Astrocyte (in vitro differentiated cells and primary cell): Measurements from ENCODE around the gene ARHGAP28. TPM values are rescaled to one million over a fixed set of nuclear protein-coding genes. Genes with fewer than 3 reads are reported as not detected.

Experiments
- DNase-seq: peaks from one replicate; pipeline ENCODE4 v3.0.0-alpha.2; 2010; ENCODE audit warnings: low read depth
- FAIRE-seq: peaks from 2 replicates; lab custom pipeline; 2011; peaks lifted over from hg19 to GRCh38; lab: Jason Lieb, UNC
- H2AFZ ChIP-seq: 2 replicates; pipeline ENCODE4 v1.6.0; 2012; ENCODE audit warnings: low read depth, low read length, inconsistent platforms
- H3K27ac ChIP-seq: 2 replicates; pipeline ENCODE4 v1.5.1; 2011; ENCODE audit warnings: low read depth, low read length, inconsistent platforms
- H3K27me3 ChIP-seq: 2 replicates; pipeline ENCODE4 v1.6.0; 2011; ENCODE audit warnings: low read length, inconsistent platforms; ENCODE audit not compliant: insufficient read depth
- H3K36me3 ChIP-seq: 2 replicates; pipeline ENCODE4 v1.5.1; 2011; ENCODE audit warnings: low read length, inconsistent platforms; ENCODE audit not compliant: insufficient read depth
- H3K4me1 ChIP-seq: 2 replicates; pipeline ENCODE4 v1.5.1; 2011; ENCODE audit warnings: low read length, inconsistent platforms; ENCODE audit not compliant: insufficient read depth
- H3K4me2 ChIP-seq: 2 replicates; pipeline ENCODE4 v1.6.0; 2012; ENCODE audit warnings: low read length, inconsistent platforms
- H3K4me3 ChIP-seq: 2 replicates; pipeline ENCODE4 v1.5.1; 2011; ENCODE audit warnings: low read depth, mild to moderate bottlenecking, low read length, inconsistent platforms; ENCODE audit not compliant: insufficient read depth
- H3K79me2 ChIP-seq: 2 replicates; pipeline ENCODE4 v1.6.0; 2012; ENCODE audit warnings: mild to moderate bottlenecking, low read length, inconsistent platforms; ENCODE audit not compliant: insufficient read depth
- H3K9ac ChIP-seq: 2 replicates; pipeline ENCODE4 v1.6.0; 2012; ENCODE audit warnings: mild to moderate bottlenecking, low read length, inconsistent platforms
- H3K9me3 ChIP-seq: 2 replicates; pipeline ENCODE4 v1.5.1; 2012; ENCODE audit warnings: low read depth, mild to moderate bottlenecking, low read length, inconsistent platforms; ENCODE audit not compliant: insufficient read depth
- H4K20me1 ChIP-seq: 2 replicates; pipeline ENCODE4 v1.6.0; 2012; ENCODE audit warnings: low read length, inconsistent platforms; ENCODE audit not compliant: insufficient read depth
- H3K27ac Mint-ChIP-seq: one replicate; pipeline ENCODE4 v1.8.0; 2021; ENCODE audit warnings: mild to moderate bottlenecking, mixed read lengths; ENCODE audit not compliant: unreplicated experiment
- H3K27me3 Mint-ChIP-seq: one replicate; pipeline ENCODE4 v1.8.0; 2021; ENCODE audit warnings: low read depth, mixed read lengths; ENCODE audit not compliant: unreplicated experiment
- H3K36me3 Mint-ChIP-seq: one replicate; pipeline ENCODE4 v1.8.0; 2021; ENCODE audit warnings: low read depth, mixed read lengths; ENCODE audit not compliant: unreplicated experiment
- H3K4me1 Mint-ChIP-seq: one replicate; pipeline ENCODE4 v1.8.0; 2021; ENCODE audit warnings: low read depth, mixed read lengths; ENCODE audit not compliant: unreplicated experiment
- H3K4me3 Mint-ChIP-seq: one replicate; pipeline ENCODE4 v1.8.0; 2021; ENCODE audit warnings: mild to moderate bottlenecking, moderate library complexity, mixed read lengths; ENCODE audit not compliant: unreplicated experiment
- H3K9me3 Mint-ChIP-seq: one replicate; pipeline ENCODE4 v1.8.0; 2021; ENCODE audit warnings: mild to moderate bottlenecking, mixed read lengths; ENCODE audit not compliant: unreplicated experiment
- CTCF ChIP-seq: IDR thresholded peaks from 2 replicates; pipeline ENCODE4 v1.5.1; 2011; ENCODE audit warnings: low read depth, mild to moderate bottlenecking, inconsistent platforms, low read length, moderate library complexity; ENCODE audit not compliant: insufficient read depth
- EZH2 ChIP-seq: IDR thresholded peaks from 2 replicates; pipeline ENCODE4 v1.6.1; 2012; ENCODE audit warnings: mild to moderate bottlenecking, low read length, inconsistent platforms; ENCODE audit not compliant: insufficient read depth
- total RNA-seq: library from RNA; stranded (reverse); gene quantifications from 2 replicates; pipeline ENCODE4 v1.2.1, GENCODE V29; 2021

The ARHGAP28 gene
- total RNA-seq, 1 donor from 2014 or later: 15.5 TPM

GRCh38 chr18:6881034-6881820, 151.7 kb downstream of the ARHGAP28 start:
- peak; percentile 36 for DNase-seq
- Mint-ChIP-seq H3K9me3 (no peaks in the 10 kb centered on the region), H3K27ac (no peak overlapping the region), H3K4me1 (peaks cover 34% of the 10 kb centered on the region), H3K27me3 (no peaks in the 10 kb centered on the region), H3K36me3 (peaks cover 10% of the 10 kb centered on the region), H3K4me3 (no peak overlapping the region)
- Histone ChIP-seq H3K36me3 (no peaks in the 10 kb centered on the region), H3K79me2 (no peaks in the 10 kb centered on the region), H3K27me3 (no peaks in the 10 kb centered on the region), H3K27ac (no peak overlapping the region), H3K4me3 (no peak overlapping the region), H3K4me1 (no peaks in the 10 kb centered on the region), H3K9ac (no peak overlapping the region), H4K20me1 (no peaks in the 10 kb centered on the region), H2AFZ (no peak overlapping the region), H3K4me2 (no peak overlapping the region), H3K9me3 (no peaks in the 10 kb centered on the region)
- TF ChIP-seq CTCF (no peak), EZH2 (no peak)
- FAIRE-seq: no peak

- H3K4me3 Mint-ChIP-seq: no peak overlapping the region
- FAIRE-seq: no peak
- H3K27me3 Mint-ChIP-seq: no peaks in the 10 kb centered on the region
These were observed 152.9 kb downstream of the ARHGAP28 start for GRCh38 chr18:6882401-6882800.

More at GRCh38 chr18:6882401-6882800, 152.9 kb downstream of the ARHGAP28 start:
- Histone ChIP-seq H3K4me2 (no peak overlapping the region), H3K4me3 (no peak overlapping the region), H4K20me1 (no peaks in the 10 kb centered on the region), H3K79me2 (no peaks in the 10 kb centered on the region), H3K9me3 (no peaks in the 10 kb centered on the region), H3K27ac (no peak overlapping the region), H3K9ac (no peak overlapping the region), H2AFZ (no peak overlapping the region), H3K4me1 (no peaks in the 10 kb centered on the region), H3K27me3 (no peaks in the 10 kb centered on the region), H3K36me3 (no peaks in the 10 kb centered on the region)
- no peak for DNase-seq
- Mint-ChIP-seq H3K9me3 (no peaks in the 10 kb centered on the region), H3K36me3 (peaks cover 10% of the 10 kb centered on the region), H3K4me1 (peaks cover 23% of the 10 kb centered on the region), H3K27ac (no peak overlapping the region)
- TF ChIP-seq CTCF (no peak), EZH2 (no peak)
